NCI-H524 treated with DMSO at 0.1 percent for 48 hours (cell line): ENCODE measurements around the gene SPDYE3.
"Not testable (repeated sequence)": the region's sequence is repeated elsewhere in the genome, so short reads cannot be mapped to it uniquely, and the experiment has no call there.

Experiments used
- DNase-seq: peaks from one replicate; lab custom pipeline; 2025; lab: John Stamatoyannopoulos, UW

Gene SPDYE3

GRCh38 chr7:100307402-100307801, at the start of gene SPDYE3:
TSS of gene SPDYE3 (plus strand) at chr7:100307702. CDS start at chr7:100307886, 184 bp downstream.
- not testable (repeated sequence) for DNase-seq

GRCh38 chr7:100259984-100260383, 47.5 kb upstream of the SPDYE3 start:
- not testable (repeated sequence) for DNase-seq

GRCh38 chr7:100262896-100263295, 44.6 kb upstream of the SPDYE3 start:
- not testable (repeated sequence) for DNase-seq

- DNase-seq: not testable (repeated sequence)
These were observed 43.3 kb upstream of the SPDYE3 start for GRCh38 chr7:100264223-100264622.

GRCh38 chr7:100264669-100265165, 42.8 kb upstream of the SPDYE3 start:
- DNase-seq: not testable (repeated sequence)

- DNase-seq: not testable (repeated sequence)
These were observed 41.7 kb upstream of the SPDYE3 start for GRCh38 chr7:100265851-100266250.

- no peak for DNase-seq
These were observed 40.7 kb upstream of the SPDYE3 start for GRCh38 chr7:100266576-100267354.

GRCh38 chr7:100267648-100268047, 39.9 kb upstream of the SPDYE3 start:
- DNase-seq: no peak

GRCh38 chr7:100268882-100269281, 38.6 kb upstream of the SPDYE3 start:
- DNase-seq: not testable (repeated sequence)

- DNase-seq: not testable (repeated sequence)
These were observed 38.0 kb upstream of the SPDYE3 start for GRCh38 chr7:100269306-100270045.

GRCh38 chr7:100270046-100270918, 37.2 kb upstream of the SPDYE3 start:
- not testable (repeated sequence) for DNase-seq

GRCh38 chr7:100270941-100271593, 36.4 kb upstream of the SPDYE3 start:
- peak; percentile 2 for DNase-seq

- peak; percentile 54 for DNase-seq
These were observed 35.6 kb upstream of the SPDYE3 start for GRCh38 chr7:100271716-100272537.

GRCh38 chr7:100272538-100272902, 35.0 kb upstream of the SPDYE3 start:
- DNase-seq: not testable (repeated sequence)

GRCh38 chr7:100275120-100275519, 32.4 kb upstream of the SPDYE3 start:
- DNase-seq: no peak

GRCh38 chr7:100276126-100276525, 31.4 kb upstream of the SPDYE3 start:
- DNase-seq: not testable (repeated sequence)

GRCh38 chr7:100282069-100282608, 25.4 kb upstream of the SPDYE3 start:
- DNase-seq: not testable (repeated sequence)

GRCh38 chr7:100283147-100283546, 24.4 kb upstream of the SPDYE3 start:
- not testable (repeated sequence) for DNase-seq

GRCh38 chr7:100287191-100287969, 20.1 kb upstream of the SPDYE3 start:
- DNase-seq: not testable (repeated sequence)
